H4 (cell line): ENCODE measurements around the gene HPX. TPM values are rescaled to one million over a fixed set of nuclear protein-coding genes. Genes with fewer than 3 reads are reported as not detected.

ENCODE experiments used
- DNase-seq: peaks from one replicate; pipeline ENCODE4 v3.0.0-alpha.2; 2015; ENCODE audit warnings: low spot score
- total RNA-seq: library from RNA; depleted of rRNA; stranded (reverse); fragments of >200 nt; shearing (Covaris generic); gene quantifications from 2 replicates; pipeline ENCODE4 v1.2.3, GENCODE V29; 2014; rRNA removed

Gene HPX
- total RNA-seq, 1 experiment from 2014 or later = not detected

GRCh38 chr11:6390718-6391469 is 49.9 kb downstream of the HPX start:
- DNase-seq = no peak

GRCh38 chr11:6389905-6390717 is 50.7 kb downstream of the HPX start, which contains the start of gene SMPD1:
Gene SMPD1, plus strand, starts transcription at chr11:6390474. Its CDS starts 125 bp downstream, at chr11:6390599.
- DNase-seq = peak; percentile 87

GRCh38 chr11:6388748-6389147 is 52.0 kb downstream of the HPX start:
- DNase-seq = no peak

GRCh38 chr11:6387811-6388599 is 52.8 kb downstream of the HPX start:
- DNase-seq = no peak

GRCh38 chr11:6385046-6385777 is 55.6 kb downstream of the HPX start:
- no peak for DNase-seq

Other genes starting within 250 kb of the HPX start
- gene OR52W1, start 241.8 kb downstream of the HPX start, total RNA-seq = not detected in 2 replicates
- gene C11orf42, start 235.4 kb downstream of the HPX start, total RNA-seq = not detected in 2 replicates
- 5.0 and 7.1 TPM in 2 replicates for gene FHIP1B, start 206.4 kb downstream of the HPX start, total RNA-seq
- not detected in 2 replicates for gene CNGA4, start 201.9 kb downstream of the HPX start, total RNA-seq
- gene CCKBR, start 181.1 kb downstream of the HPX start, total RNA-seq = not detected in 2 replicates
- 0.27 and 0.41 TPM in 2 replicates for gene CAVIN3, start 120.5 kb downstream of the HPX start, total RNA-seq
- gene SMPD1, start 50.5 kb downstream of the HPX start, total RNA-seq = 44.5 and 80.7 TPM in 2 replicates
- gene APBB1, start 21.9 kb downstream of the HPX start, total RNA-seq = 5.2 and 6.3 TPM in 2 replicates
- gene TRIM3, start 33.0 kb upstream of the HPX start, total RNA-seq = 10.6 and 15.1 TPM in 2 replicates
- gene ARFIP2, start 40.3 kb upstream of the HPX start, total RNA-seq = 83.1 and 92.4 TPM in 2 replicates
- gene TIMM10B, start 40.5 kb upstream of the HPX start, total RNA-seq = 44.4 and 45.7 TPM in 2 replicates
- 0.90 and 1.2 TPM in 2 replicates for gene DNHD1, start 56.3 kb upstream of the HPX start, total RNA-seq
- 20.7 and 21.6 TPM in 2 replicates for gene RRP8, start 162.6 kb upstream of the HPX start, total RNA-seq
- 139 and 144 TPM in 2 replicates for gene ILK, start 162.8 kb upstream of the HPX start, total RNA-seq
- gene TAF10, start 171.2 kb upstream of the HPX start, total RNA-seq = 96.9 and 142 TPM in 2 replicates
- gene TPP1, start 178.4 kb upstream of the HPX start, total RNA-seq = 26.3 and 29.1 TPM in 2 replicates
- gene DCHS1, start 214.8 kb upstream of the HPX start, total RNA-seq = 0.08 and 0.19 TPM in 2 replicates
- 98.8 and 99.5 TPM in 2 replicates for gene MRPL17, start 242.4 kb upstream of the HPX start, total RNA-seq